ENCODE results near the gene LYRM7. TPM values are rescaled to one million over a fixed set of nuclear protein-coding genes. Genes with fewer than 3 reads are reported as not detected.
"Not testable (repeated sequence)": the region's sequence is repeated elsewhere in the genome, so short reads cannot be mapped to it uniquely, and the experiment has no call there.

Gene LYRM7
- total RNA-seq, 4 donors from 2014 or later, result 6.6 to 8.8 (median 7.9) TPM

GRCh38 chr5:131186561-131187256, 16.0 kb downstream of the LYRM7 start:
- no peak overlapping the region for H3K27ac ChIP-seq
- no peak for DNase-seq
- peaks cover 0 to 4% (median 0%) of the 10 kb centered on the region in 3 donors for H3K36me3 ChIP-seq
- H3K27me3 ChIP-seq, result no peaks in the 10 kb centered on the region
- H3K9me3 ChIP-seq, result no peaks in the 10 kb centered on the region
- H3K4me1 ChIP-seq, result no peaks in the 10 kb centered on the region
- no peak overlapping the region for H3K4me3 ChIP-seq
- TF ChIP-seq CTCF (IDR thresholded peaks at IDR 0.05), result no peak
- no peak for TF ChIP-seq POLR2A (IDR thresholded peaks at IDR 0.05)

- Histone ChIP-seq H3K4me3 (no peak overlapping the region), H3K4me1 (peaks cover 0 to 4% (median 0%) of the 10 kb centered on the region in 4 donors), H3K9me3 (no peaks in the 10 kb centered on the region), H3K27me3 (no peaks in the 10 kb centered on the region), H3K36me3 (no peaks in the 10 kb centered on the region), H3K27ac (no peak overlapping the region)
- TF ChIP-seq POLR2A (IDR thresholded peaks at IDR 0.05) (no peak), CTCF (IDR thresholded peaks at IDR 0.05) (no peak)
- no peak for DNase-seq
These were observed 22.4 kb downstream of the LYRM7 start for GRCh38 chr5:131193106-131193505.

- not testable (repeated sequence) for H3K27me3 ChIP-seq, DNase-seq, H3K27ac ChIP-seq, H3K9me3 ChIP-seq, H3K36me3 ChIP-seq, H3K4me3 ChIP-seq, H3K4me1 ChIP-seq
These were observed 23.2 kb downstream of the LYRM7 start for GRCh38 chr5:131193897-131194296.

GRCh38 chr5:131194725-131195124, 24.0 kb downstream of the LYRM7 start:
- H3K4me3 ChIP-seq, result no peak overlapping the region
- DNase-seq, result no peak
- H3K27me3 ChIP-seq, result no peaks in the 10 kb centered on the region
- H3K4me1 ChIP-seq, result peaks cover 0 to 4% (median 0%) of the 10 kb centered on the region in 4 donors
- H3K36me3 ChIP-seq, result no peaks in the 10 kb centered on the region
- H3K9me3 ChIP-seq, result no peaks in the 10 kb centered on the region
- no peak for TF ChIP-seq POLR2A (IDR thresholded peaks at IDR 0.05)
- TF ChIP-seq CTCF (IDR thresholded peaks at IDR 0.05), result no peak
- no peak overlapping the region for H3K27ac ChIP-seq

GRCh38 chr5:131195696-131196095, 25.0 kb downstream of the LYRM7 start:
- H3K4me1 ChIP-seq, result peaks cover 0 to 4% (median 0%) of the 10 kb centered on the region in 4 donors
- no peak overlapping the region for H3K4me3 ChIP-seq
- TF ChIP-seq CTCF (IDR thresholded peaks at IDR 0.05) (no peak), POLR2A (IDR thresholded peaks at IDR 0.05) (no peak)
- H3K9me3 ChIP-seq, result no peaks in the 10 kb centered on the region
- no peak for DNase-seq
- H3K27me3 ChIP-seq, result no peaks in the 10 kb centered on the region
- H3K27ac ChIP-seq, result no peak overlapping the region
- H3K36me3 ChIP-seq, result no peaks in the 10 kb centered on the region

- H3K4me3 ChIP-seq, result no peak overlapping the region
- no peak overlapping the region for H3K27ac ChIP-seq
- no peak for DNase-seq
- H3K9me3 ChIP-seq, result no peaks in the 10 kb centered on the region
- H3K36me3 ChIP-seq, result no peaks in the 10 kb centered on the region
- TF ChIP-seq CTCF (IDR thresholded peaks at IDR 0.05) (no peak), POLR2A (IDR thresholded peaks at IDR 0.05) (no peak)
- peaks cover 0 to 4% (median 0%) of the 10 kb centered on the region in 4 donors for H3K4me1 ChIP-seq
- no peaks in the 10 kb centered on the region for H3K27me3 ChIP-seq
These were observed 25.6 kb downstream of the LYRM7 start for GRCh38 chr5:131196331-131196730.

All from Peyer's patch (tissue), 4 donors.